Pancreas (tissue), 10 donors: ENCODE results near the gene CC2D1A. TPM values are rescaled to one million over a fixed set of nuclear protein-coding genes. Genes with fewer than 3 reads are reported as not detected.

Experiments used
- ATAC-seq, 4 donors: fragments of 200-7000 bp; cut with Tn5 transposase; one replicate each; pipeline versions ENCODE4 v1.8.0 to v1.9.1; 2020; ENCODE audit warnings: mild to moderate bottlenecking in 4 of 4, moderate library complexity in 4 of 4
- DNase-seq, 6 donors: peaks; one replicate each; pipeline ENCODE4 v3.0.0-alpha.2; 2020
- FAIRE-seq: peaks from 2 replicates; lab custom pipeline; 2012; peaks lifted over from hg19 to GRCh38; lab: Jason Lieb, UNC
- H3K27ac ChIP-seq, 4 donors: fragments of 200-600 bp; sonication (generic); 1 replicate in 3 of 4; 2 replicates in 1 of 4; pipeline versions ENCODE4 v1.5.0 to v1.8.0; 2020
- H3K27me3 ChIP-seq, 4 donors: fragments of 200-600 bp; one replicate each; pipeline ENCODE4 v1.8.0; 2021
- H3K36me3 ChIP-seq, 3 donors: fragments of 200-600 bp; sonication (generic) in 1 of 3; one replicate each; pipeline versions ENCODE4 v1.5.0 to v1.8.0; 2020 to 2021
- H3K4me1 ChIP-seq, 3 donors: fragments of 200-600 bp; one replicate each; pipeline ENCODE4 v1.8.0; 2021
- H3K4me3 ChIP-seq, 4 donors: fragments of 200-600 bp; sonication (generic) in 2 of 4; one replicate each; pipeline versions ENCODE4 v1.5.0 to v1.8.0; 2020 to 2021
- H3K9me3 ChIP-seq, 4 donors: fragments of 200-600 bp; one replicate each; pipeline ENCODE4 v1.8.0; 2021
- WGBS, 2 donors: extraction: QIAGEN DNeasy Blood & Tissue Kit; methylation state at CpG; one replicate each; pipeline ENCODE4 v1.1.7; 2013; 5-methylcytosine and 5-hydroxymethylcytosine counted together
- intact Hi-C, 3 donors: fragments of 100-400 bp; cut with DNase I; formaldehyde crosslinking; loops; one replicate each; pipeline versions ENCODE4 v1.11.1 to v1.14.2; 2022
- polyA plus RNA-seq, 2 donors: library from polyadenylated mRNA; stranded (reverse); fragments of 200-250 nt; gene quantifications; one replicate each; pipeline ENCODE4 v1.2.3, GENCODE V29; 2013
- total RNA-seq, 6 donors: library from RNA; stranded (reverse); fragmentation: NEBNext Ultra II Directional in 4 of 6; extraction: Animal tissue kit (Norgen Biotek cat#: 25700) in 4 of 6; gene quantifications; one replicate each; pipeline versions ENCODE4 v1.2.1 to v1.2.4, GENCODE V29; 2021 to 2023
- TF ChIP-seq, protein P1 (sequence below), 4 donors: fragments of 200-600 bp; sonication (generic) in 3 of 4; IDR thresholded peaks; one replicate each; pipeline versions ENCODE4 v1.5.0 to v1.8.0; 2021; ENCODE audit warnings: antibody characterized with exemption in 4 of 4
- donor health status: healthy with polysubstance abuse.
- donor health status: DM: no; HTN: no; CAD: no; lungs with moderate emphysema.
- donor health status: DM: no; HTN: no; CAD: no.
- donor health status: control.
- donor health status: control.
- donor health status: Bipolar disorder and iron deficiency.
- donor health status: DM: yes; HTN: yes; CAD: no.
- donor health status: DM: no; HTN: no; CAD: no.
- donor health status: DM: no; HTN: no; CAD: no.
- donor health status: DM: yes; HTN: yes; CAD: no.

The CC2D1A gene
- total and polyA plus RNA-seq, 8 donors = 23.0 to 78.6 (median 27.2) TPM

DNA sequence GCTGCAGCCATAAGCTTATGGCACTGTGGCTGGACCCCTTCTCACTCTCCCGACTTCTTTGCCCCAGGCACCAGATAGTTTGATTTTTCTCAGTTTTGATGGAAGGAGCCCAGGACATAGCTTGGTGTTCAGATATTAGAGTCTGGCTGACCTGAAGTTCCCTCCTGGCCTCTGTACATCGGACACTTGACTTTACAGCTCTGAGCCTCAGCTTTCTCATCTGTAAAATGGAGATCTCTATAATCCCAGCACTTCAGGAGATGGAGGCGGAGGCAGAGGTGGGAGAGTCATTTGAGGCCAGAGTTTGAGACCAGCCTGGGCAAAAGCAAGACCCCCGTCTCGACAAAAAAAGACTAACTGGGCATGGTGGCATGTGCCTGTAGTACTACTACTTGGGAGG, 909 bp downstream of the CC2D1A start:
- TF ChIP-seq, protein P1, sequence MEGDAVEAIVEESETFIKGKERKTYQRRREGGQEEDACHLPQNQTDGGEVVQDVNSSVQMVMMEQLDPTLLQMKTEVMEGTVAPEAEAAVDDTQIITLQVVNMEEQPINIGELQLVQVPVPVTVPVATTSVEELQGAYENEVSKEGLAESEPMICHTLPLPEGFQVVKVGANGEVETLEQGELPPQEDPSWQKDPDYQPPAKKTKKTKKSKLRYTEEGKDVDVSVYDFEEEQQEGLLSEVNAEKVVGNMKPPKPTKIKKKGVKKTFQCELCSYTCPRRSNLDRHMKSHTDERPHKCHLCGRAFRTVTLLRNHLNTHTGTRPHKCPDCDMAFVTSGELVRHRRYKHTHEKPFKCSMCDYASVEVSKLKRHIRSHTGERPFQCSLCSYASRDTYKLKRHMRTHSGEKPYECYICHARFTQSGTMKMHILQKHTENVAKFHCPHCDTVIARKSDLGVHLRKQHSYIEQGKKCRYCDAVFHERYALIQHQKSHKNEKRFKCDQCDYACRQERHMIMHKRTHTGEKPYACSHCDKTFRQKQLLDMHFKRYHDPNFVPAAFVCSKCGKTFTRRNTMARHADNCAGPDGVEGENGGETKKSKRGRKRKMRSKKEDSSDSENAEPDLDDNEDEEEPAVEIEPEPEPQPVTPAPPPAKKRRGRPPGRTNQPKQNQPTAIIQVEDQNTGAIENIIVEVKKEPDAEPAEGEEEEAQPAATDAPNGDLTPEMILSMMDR (IDR thresholded peaks at IDR 0.05) = no peak
- Histone ChIP-seq H3K27me3 (no peaks in the 10 kb centered on the region), H3K36me3 (peaks cover 0 to 17% (median 0%) of the 10 kb centered on the region in 3 donors), H3K9me3 (no peaks in the 10 kb centered on the region), H3K27ac (peak overlapping the region in 1 of 4 donors; percentile 80), H3K4me3 (peak overlapping the region; percentile 62 to 91 (median 82)), H3K4me1 (peaks cover 5 to 20% (median 15%) of the 10 kb centered on the region in 3 donors)
- DNase-seq = no peak
- no peak for ATAC-seq
- 75 to 89% methylated on average over 5 of the region's 5 CpGs for WGBS, 2 donors
- FAIRE-seq = no peak
- intact Hi-C loops = no loop called here

DNA sequence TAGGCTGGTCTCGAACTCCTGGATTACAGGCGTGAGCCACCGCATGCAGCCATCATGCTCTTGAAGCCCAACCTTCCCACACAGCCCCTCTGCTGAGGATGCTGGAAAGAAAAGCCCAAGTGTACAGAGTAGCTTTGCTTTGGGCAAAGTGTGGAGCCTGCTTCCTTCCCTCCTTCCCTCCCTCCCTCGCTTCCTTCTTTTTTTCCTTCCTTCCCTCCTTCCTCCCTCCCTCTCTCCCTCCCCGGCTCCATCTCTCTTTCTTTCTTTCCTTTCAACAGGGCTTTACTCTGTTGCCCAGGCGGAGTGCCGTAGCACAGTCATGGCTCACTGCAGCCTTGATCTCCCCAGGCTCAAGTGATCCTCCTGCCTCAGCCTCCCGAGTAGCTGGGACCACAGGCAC, 2.7 kb downstream of the CC2D1A start:
- FAIRE-seq (no peak), ATAC-seq (no peak), DNase-seq (no peak)
- WGBS, 2 donors = 90 to 91% methylated on average over 8 of the region's 8 CpGs
- Histone ChIP-seq H3K4me1 (peaks cover 5 to 20% (median 15%) of the 10 kb centered on the region in 3 donors), H3K27me3 (no peaks in the 10 kb centered on the region), H3K4me3 (no peak overlapping the region), H3K27ac (no peak overlapping the region), H3K9me3 (no peaks in the 10 kb centered on the region), H3K36me3 (peaks cover 3 to 34% (median 10%) of the 10 kb centered on the region in 3 donors)
- TF ChIP-seq, protein P1 (IDR thresholded peaks at IDR 0.05) = no peak
- intact Hi-C loops = no loop called here

DNA sequence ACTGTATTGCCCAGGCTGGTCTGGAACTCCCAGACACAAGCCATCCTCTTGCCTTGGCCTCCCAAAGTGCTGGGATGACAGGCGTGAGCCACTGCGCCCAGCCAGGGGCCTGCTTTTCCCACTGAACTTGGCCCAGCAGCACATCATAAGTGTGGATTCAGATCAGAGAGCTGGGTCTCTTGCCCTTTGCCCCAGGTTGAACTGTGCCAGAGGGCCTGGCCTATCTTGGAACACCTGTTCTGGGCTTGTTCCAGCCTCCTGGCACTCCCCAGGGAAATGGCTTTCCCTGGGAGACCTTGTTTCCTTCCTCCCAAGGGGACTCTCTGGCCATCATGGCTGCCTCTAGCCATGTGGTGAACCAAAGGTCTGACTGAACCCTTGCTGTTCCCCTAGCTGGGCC, 3.4 kb downstream of the CC2D1A start:
- FAIRE-seq = no peak
- H3K36me3 ChIP-seq = peaks cover 3 to 41% (median 10%) of the 10 kb centered on the region in 3 donors
- WGBS, 2 donors = 46 to 52% methylated on average over 2 of the region's 2 CpGs

DNA sequence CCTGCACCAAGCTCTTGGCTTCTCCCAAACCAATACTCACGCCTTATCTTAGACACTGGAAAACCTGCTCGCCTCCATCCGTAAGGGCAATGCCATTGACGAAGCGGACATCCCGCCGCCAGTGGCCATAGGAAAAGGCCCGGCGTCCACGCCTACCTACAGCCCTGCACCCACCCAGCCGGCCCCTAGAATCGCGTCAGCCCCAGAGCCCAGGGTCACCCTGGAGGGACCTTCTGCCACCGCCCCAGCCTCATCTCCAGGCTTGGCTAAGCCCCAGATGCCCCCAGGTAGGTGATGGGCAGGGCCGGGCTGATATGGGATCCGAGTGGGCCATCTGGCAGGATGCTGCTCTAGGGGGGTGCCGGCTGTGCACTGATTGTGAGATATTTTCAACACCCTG, 7.4 kb downstream of the CC2D1A start:
- TF ChIP-seq, protein P1 (IDR thresholded peaks at IDR 0.05) = no peak
- 95% methylated on average over 17 of the region's 17 CpGs for WGBS, 2 donors
- Histone ChIP-seq H3K4me3 (no peak overlapping the region), H3K4me1 (peaks cover 0 to 7% (median 0%) of the 10 kb centered on the region in 3 donors), H3K27me3 (no peaks in the 10 kb centered on the region), H3K9me3 (no peaks in the 10 kb centered on the region), H3K27ac (no peak overlapping the region), H3K36me3 (peaks cover 9 to 61% (median 10%) of the 10 kb centered on the region in 3 donors)
- ATAC-seq = no peak
- no peak for FAIRE-seq
- intact Hi-C loops = no loop called here
- DNase-seq = peak in 1 of 6 donors; percentile 68

More for the DNA sequence above, 3.4 kb downstream of the CC2D1A start:
- TF ChIP-seq, protein P1 (IDR thresholded peaks at IDR 0.05) = no peak
- intact Hi-C loops = no loop called here
- Histone ChIP-seq H3K27me3 (no peaks in the 10 kb centered on the region), H3K9me3 (no peaks in the 10 kb centered on the region), H3K4me3 (no peak overlapping the region), H3K4me1 (peaks cover 5 to 20% (median 15%) of the 10 kb centered on the region in 3 donors), H3K27ac (no peak overlapping the region)
- DNase-seq (peak in 5 of 6 donors; percentile 57 to 82 (median 74)), ATAC-seq (peak; percentile 17 to 49 (median 30))

DNA sequence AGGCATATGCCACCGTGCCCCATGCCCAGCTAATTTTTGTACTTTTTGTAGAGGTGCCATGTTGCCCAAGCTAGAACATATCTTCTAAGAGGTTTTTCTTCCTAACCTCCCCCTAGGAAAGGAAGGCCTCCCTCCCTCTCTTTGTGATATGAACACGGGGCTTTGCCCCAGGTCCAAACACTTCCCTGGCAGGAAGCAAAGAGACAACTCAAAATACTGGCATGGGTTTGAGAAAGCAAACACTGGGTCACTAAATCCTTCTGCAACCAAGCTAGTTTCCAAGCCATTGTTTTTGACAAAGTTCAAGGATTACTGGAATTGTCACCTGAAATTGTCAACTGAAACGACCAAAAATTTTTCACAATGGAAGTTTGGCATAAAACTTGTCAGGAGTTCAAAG, 8.8 kb downstream of the CC2D1A start:
- WGBS, 2 donors = 58 to 59% methylated on average over 3 of the region's 3 CpGs
- DNase-seq (no peak), FAIRE-seq (no peak), ATAC-seq (no peak)
- Histone ChIP-seq H3K27me3 (no peaks in the 10 kb centered on the region), H3K4me1 (no peaks in the 10 kb centered on the region), H3K4me3 (no peak overlapping the region), H3K36me3 (peaks cover 9 to 74% (median 13%) of the 10 kb centered on the region in 3 donors), H3K9me3 (no peaks in the 10 kb centered on the region), H3K27ac (no peak overlapping the region)
- intact Hi-C loops = no loop called here
- TF ChIP-seq, protein P1 (IDR thresholded peaks at IDR 0.05) = no peak
